Cardiac muscle cell (in vitro differentiated cells and primary cell): ENCODE measurements around the gene RUNX2. TPM values are rescaled to one million over a fixed set of nuclear protein-coding genes. Genes with fewer than 3 reads are reported as not detected.

Experiments used
- DNase-seq, 2 donors: peaks; one replicate each; pipeline versions ENCODE4 v3.0.0 to v3.0.0-alpha.2; 2010 to 2017; ENCODE audit warnings: low read depth in 1 of 2, low spot score in 1 of 2
- H3K27ac ChIP-seq: fragments of 200-600 bp; sonication (generic); 2 replicates; pipeline ENCODE4 v1.5.1; 2016
- H3K27me3 ChIP-seq: fragments of 200-600 bp; sonication (generic); 2 replicates; pipeline ENCODE4 v1.6.0; 2016; ENCODE audit warnings: control low read depth
- H3K36me3 ChIP-seq: fragments of 200-600 bp; sonication (generic); 2 replicates; pipeline ENCODE4 v1.5.1; 2016; ENCODE audit warnings: control low read depth
- H3K4me1 ChIP-seq: fragments of 200-600 bp; sonication (generic); 2 replicates; pipeline ENCODE4 v1.8.1; 2017; ENCODE audit warnings: low read depth, mild to moderate bottlenecking, mixed run types
- H3K4me3 ChIP-seq: fragments of 200-600 bp; sonication (generic); 2 replicates; pipeline ENCODE4 v1.5.1; 2016; ENCODE audit warnings: mild to moderate bottlenecking
- H3K9me3 ChIP-seq: fragments of 200-600 bp; sonication (generic); 2 replicates; pipeline ENCODE4 v1.5.1; 2017; ENCODE audit warnings: low read depth, mild to moderate bottlenecking, control low read depth
- CTCF ChIP-seq: IDR thresholded peaks from 2 replicates; pipeline ENCODE4 v1.5.1; 2012; ENCODE audit warnings: low read depth, mild to moderate bottlenecking, low read length
- polyA plus RNA-seq: library from polyadenylated mRNA; unstranded; fragments of >200 nt; fragmentation: Nextera tagmentation; extraction: Ambion mirVana; gene quantifications from 2 replicates; pipeline ENCODE4 v1.2.1, GENCODE V29; 2016
- total RNA-seq: library from RNA; depleted of rRNA; stranded (reverse); fragments of >200 nt; gene quantifications from 2 replicates; pipeline ENCODE4 v1.2.3, GENCODE V29; 2016

RUNX2 gene
- total and polyA plus RNA-seq, 2 experiments from 2014 or later: 1.6 to 1.9 TPM

GRCh38 chr6:45689926-45690615, 361.9 kb downstream of the RUNX2 start:
- no peak for TF ChIP-seq CTCF

GRCh38 chr6:45690846-45691245, 362.7 kb downstream of the RUNX2 start:
- no peaks in the 10 kb centered on the region for H3K36me3 ChIP-seq
- no peak for TF ChIP-seq CTCF
- no peak overlapping the region for H3K27ac ChIP-seq
- H3K4me1 ChIP-seq: no peaks in the 10 kb centered on the region
- no peaks in the 10 kb centered on the region for H3K27me3 ChIP-seq
- no peak overlapping the region for H3K4me3 ChIP-seq
- DNase-seq: no peak
- no peaks in the 10 kb centered on the region for H3K9me3 ChIP-seq

More at GRCh38 chr6:45689926-45690615, 361.9 kb downstream of the RUNX2 start:
- Histone ChIP-seq H3K36me3 (no peaks in the 10 kb centered on the region), H3K9me3 (no peaks in the 10 kb centered on the region), H3K27ac (no peak overlapping the region), H3K4me3 (no peak overlapping the region), H3K27me3 (no peaks in the 10 kb centered on the region), H3K4me1 (no peaks in the 10 kb centered on the region)
- DNase-seq: peak in 1 of 2 donors; percentile 31

- no peak for TF ChIP-seq CTCF
- no peaks in the 10 kb centered on the region for H3K27me3 ChIP-seq
- no peaks in the 10 kb centered on the region for H3K4me1 ChIP-seq
- no peak for DNase-seq
- H3K36me3 ChIP-seq: no peaks in the 10 kb centered on the region
- H3K27ac ChIP-seq: no peak overlapping the region
- H3K9me3 ChIP-seq: no peaks in the 10 kb centered on the region
- H3K4me3 ChIP-seq: no peak overlapping the region
Observed at GRCh38 chr6:45691426-45691825, 363.3 kb downstream of the RUNX2 start.

GRCh38 chr6:45692021-45692420, 363.9 kb downstream of the RUNX2 start:
- H3K9me3 ChIP-seq: no peaks in the 10 kb centered on the region
- no peaks in the 10 kb centered on the region for H3K27me3 ChIP-seq
- H3K27ac ChIP-seq: no peak overlapping the region
- TF ChIP-seq CTCF: no peak
- no peak overlapping the region for H3K4me3 ChIP-seq
- DNase-seq: no peak
- no peaks in the 10 kb centered on the region for H3K4me1 ChIP-seq
- no peaks in the 10 kb centered on the region for H3K36me3 ChIP-seq

GRCh38 chr6:45696738-45697137, 368.6 kb downstream of the RUNX2 start:
- Histone ChIP-seq H3K4me3 (no peak overlapping the region), H3K36me3 (no peaks in the 10 kb centered on the region), H3K27ac (no peak overlapping the region), H3K27me3 (no peaks in the 10 kb centered on the region), H3K9me3 (no peaks in the 10 kb centered on the region), H3K4me1 (no peaks in the 10 kb centered on the region)
- TF ChIP-seq CTCF: no peak
- DNase-seq: no peak
